Esophagus (tissue), 2 donors: ENCODE data around the gene CCDC187. TPM values are rescaled to one million over a fixed set of nuclear protein-coding genes. Genes with fewer than 3 reads are reported as not detected.

Experiments
- H3K27ac ChIP-seq, 2 donors: one replicate each; pipeline ENCODE4 v1.5.1; 2013; ENCODE audit warnings: low read depth in 2 of 2, mild to moderate bottlenecking in 2 of 2, inconsistent platforms in 1 of 2, low read length in 1 of 2, moderate library complexity in 1 of 2
- H3K27me3 ChIP-seq, 2 donors: one replicate each; pipeline ENCODE4 v1.6.1; 2013; ENCODE audit warnings: low read length in 2 of 2, control low read depth in 1 of 2, mild to moderate bottlenecking in 1 of 2; ENCODE audit not compliant: insufficient read depth in 2 of 2, control insufficient read depth in 1 of 2
- H3K36me3 ChIP-seq, 2 donors: one replicate each; pipeline ENCODE4 v1.6.1; 2013; ENCODE audit warnings: low read length in 1 of 2; ENCODE audit not compliant: control insufficient read depth in 2 of 2, insufficient read depth in 2 of 2
- H3K4me1 ChIP-seq, 2 donors: one replicate each; pipeline ENCODE4 v1.6.1; 2013; ENCODE audit warnings: low read length in 1 of 2; ENCODE audit not compliant: control insufficient read depth in 2 of 2, insufficient read depth in 2 of 2
- H3K4me3 ChIP-seq, 2 donors: one replicate each; pipeline ENCODE4 v1.5.1; 2013; ENCODE audit warnings: low read length in 2 of 2, mild to moderate bottlenecking in 2 of 2, low read depth in 1 of 2, moderate library complexity in 1 of 2
- H3K9me3 ChIP-seq, 2 donors: one replicate each; pipeline ENCODE4 v1.6.1; 2013; ENCODE audit warnings: mild to moderate bottlenecking in 2 of 2, low read depth in 1 of 2, low read length in 1 of 2, moderate library complexity in 1 of 2; ENCODE audit not compliant: control insufficient read depth in 2 of 2, insufficient read depth in 1 of 2
- WGBS, 2 donors: extraction: QIAGEN DNeasy Blood & Tissue Kit; methylation state at CpG; one replicate each; pipeline ENCODE4 v1.1.7; 2013; 5-methylcytosine and 5-hydroxymethylcytosine counted together
- polyA plus RNA-seq, 2 donors: library from polyadenylated mRNA; stranded (reverse); fragments of 200-250 nt; gene quantifications; one replicate each; pipeline ENCODE4 v1.2.3, GENCODE V29; 2013
- donor health status: healthy with polysubstance abuse.
- donor health status: Bipolar disorder and iron deficiency.

CCDC187 gene
- polyA plus RNA-seq, 2 donors: not detected

- Histone ChIP-seq H3K27ac (no peak overlapping the region), H3K36me3 (peaks cover 0 to 13% of the 10 kb centered on the region in 2 donors), H3K27me3 (no peaks in the 10 kb centered on the region), H3K9me3 (no peaks in the 10 kb centered on the region), H3K4me3 (no peak overlapping the region), H3K4me1 (peaks cover 1 to 2% of the 10 kb centered on the region in 2 donors)
- 81 to 82% methylated on average over 15 of the region's 15 CpGs for WGBS, 2 donors
Measured at GRCh38 chr9:136233411-136233810, 70.5 kb downstream of the CCDC187 start.

GRCh38 chr9:136232969-136233368 is 70.9 kb downstream of the CCDC187 start:
- Histone ChIP-seq H3K4me3 (no peak overlapping the region), H3K4me1 (peaks cover 0 to 2% of the 10 kb centered on the region in 2 donors), H3K9me3 (no peaks in the 10 kb centered on the region), H3K36me3 (peaks cover 0 to 13% of the 10 kb centered on the region in 2 donors), H3K27me3 (no peaks in the 10 kb centered on the region), H3K27ac (no peak overlapping the region)
- 69 to 75% methylated on average over 10 of the region's 10 CpGs for WGBS, 2 donors

- no peak overlapping the region for H3K27ac ChIP-seq
- peaks cover 0 to 13% of the 10 kb centered on the region in 2 donors for H3K36me3 ChIP-seq
- no peaks in the 10 kb centered on the region for H3K27me3 ChIP-seq
- WGBS, 2 donors: 76 to 86% methylated on average over 29 to 31 of the region's 31 CpGs
- H3K4me3 ChIP-seq: no peak overlapping the region
- H3K4me1 ChIP-seq: peaks cover 0 to 2% of the 10 kb centered on the region in 2 donors
- no peaks in the 10 kb centered on the region for H3K9me3 ChIP-seq
Measured at GRCh38 chr9:136231478-136232297, 72.2 kb downstream of the CCDC187 start.

- Histone ChIP-seq H3K27me3 (no peaks in the 10 kb centered on the region), H3K4me3 (no peak overlapping the region), H3K27ac (no peak overlapping the region), H3K4me1 (peaks cover 0 to 8% of the 10 kb centered on the region in 2 donors), H3K9me3 (no peaks in the 10 kb centered on the region), H3K36me3 (peaks cover 0 to 9% of the 10 kb centered on the region in 2 donors)
- WGBS, 2 donors: 85 to 91% methylated on average over 9 of the region's 9 CpGs
Measured at GRCh38 chr9:136230773-136231172, 73.1 kb downstream of the CCDC187 start.

- H3K9me3 ChIP-seq: no peaks in the 10 kb centered on the region
- no peaks in the 10 kb centered on the region for H3K27me3 ChIP-seq
- peaks cover 0 to 11% of the 10 kb centered on the region in 2 donors for H3K4me1 ChIP-seq
- no peak overlapping the region for H3K27ac ChIP-seq
- peaks cover 0 to 6% of the 10 kb centered on the region in 2 donors for H3K36me3 ChIP-seq
- H3K4me3 ChIP-seq: no peak overlapping the region
- WGBS, 2 donors: 91 to 92% methylated on average over 10 of the region's 10 CpGs
Measured at GRCh38 chr9:136230365-136230764, 73.5 kb downstream of the CCDC187 start.

- peaks cover 0 to 11% of the 10 kb centered on the region in 2 donors for H3K4me1 ChIP-seq
- no peak overlapping the region for H3K4me3 ChIP-seq
- no peaks in the 10 kb centered on the region for H3K27me3 ChIP-seq
- peaks cover 0 to 2% of the 10 kb centered on the region in 2 donors for H3K36me3 ChIP-seq
- no peak overlapping the region for H3K27ac ChIP-seq
- 87% methylated on average over 33 of the region's 33 CpGs for WGBS, 2 donors
- no peaks in the 10 kb centered on the region for H3K9me3 ChIP-seq
Measured at GRCh38 chr9:136229096-136230065, 74.5 kb downstream of the CCDC187 start.

GRCh38 chr9:136228107-136228875 is 75.6 kb downstream of the CCDC187 start:
- H3K4me1 ChIP-seq: peaks cover 0 to 11% of the 10 kb centered on the region in 2 donors
- 76 to 77% methylated on average over 18 of the region's 18 CpGs for WGBS, 2 donors
- H3K36me3 ChIP-seq: peaks cover 0 to 4% of the 10 kb centered on the region in 2 donors
- no peak overlapping the region for H3K27ac ChIP-seq
- H3K4me3 ChIP-seq: no peak overlapping the region
- no peaks in the 10 kb centered on the region for H3K9me3 ChIP-seq
- no peaks in the 10 kb centered on the region for H3K27me3 ChIP-seq

GRCh38 chr9:136226680-136227407 is 77.0 kb downstream of the CCDC187 start:
- no peak overlapping the region for H3K4me3 ChIP-seq
- no peak overlapping the region for H3K27ac ChIP-seq
- H3K27me3 ChIP-seq: no peaks in the 10 kb centered on the region
- WGBS, 2 donors: 85 to 86% methylated on average over 30 of the region's 30 CpGs
- no peaks in the 10 kb centered on the region for H3K9me3 ChIP-seq
- peaks cover 0 to 11% of the 10 kb centered on the region in 2 donors for H3K4me1 ChIP-seq
- peaks cover 0 to 15% of the 10 kb centered on the region in 2 donors for H3K36me3 ChIP-seq
